Uterus (tissue), 2 donors: ENCODE data around the gene KMT2A.

Experiments used
- POLR2A ChIP-seq, 2 donors: fragments of 450-650 bp; IDR thresholded peaks; one replicate each; pipeline ENCODE4 v1.6.1; 2016; ENCODE audit warnings: antibody characterized with exemption in 2 of 2, mild to moderate bottlenecking in 1 of 2, moderate library complexity in 1 of 2
- TF ChIP-seq, protein P1 (sequence below), 4 experiments: fragments of 200-600 bp in 2 of 4; fragments of 450-650 bp in 2 of 4; sonication (generic) in 2 of 4; IDR thresholded peaks; one replicate each; pipeline ENCODE4 v1.5.1; 2016 to 2019; ENCODE audit warnings: antibody characterized with exemption in 4 of 4, mild to moderate bottlenecking in 2 of 4, moderate library complexity in 1 of 4

DNA sequence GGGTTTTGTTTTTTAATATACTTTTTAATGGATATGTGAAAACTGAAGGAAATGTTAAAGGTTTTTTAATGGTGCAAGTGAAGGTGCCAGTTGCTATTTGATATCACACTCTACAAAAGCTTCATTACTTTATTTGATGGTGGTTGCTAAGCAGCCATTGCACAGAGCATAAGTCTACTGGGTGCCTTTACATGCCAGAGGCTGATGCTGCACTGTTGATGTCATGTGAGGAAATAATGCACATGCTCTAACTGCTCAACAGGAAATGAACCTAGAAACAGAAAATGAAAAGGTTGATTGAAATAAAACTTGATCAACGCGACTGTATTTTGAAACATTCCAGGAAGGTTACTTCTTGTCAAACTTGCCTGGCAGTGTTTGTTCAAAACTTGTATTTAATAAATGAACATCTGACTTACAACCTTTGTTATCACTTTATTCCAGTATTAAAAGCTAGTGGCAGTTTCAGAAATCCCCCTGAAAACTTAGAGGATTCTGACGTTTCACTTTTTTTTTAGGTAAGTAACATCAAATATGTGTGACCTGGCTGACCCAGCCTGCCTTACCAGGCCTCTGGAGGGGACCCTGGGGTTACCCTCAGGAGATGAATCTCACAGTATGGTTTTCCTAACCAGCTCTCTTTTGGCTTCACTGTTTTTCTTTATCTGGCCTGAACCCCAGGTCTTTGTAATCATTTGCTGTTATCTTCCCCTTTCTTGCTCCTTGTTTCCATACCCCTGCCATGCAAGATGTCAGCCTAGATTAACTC lies 37.3 kb upstream of the KMT2A start:
- TF ChIP-seq POLR2A (IDR thresholded peaks at IDR 0.05) = no peak
- TF ChIP-seq, protein P1, sequence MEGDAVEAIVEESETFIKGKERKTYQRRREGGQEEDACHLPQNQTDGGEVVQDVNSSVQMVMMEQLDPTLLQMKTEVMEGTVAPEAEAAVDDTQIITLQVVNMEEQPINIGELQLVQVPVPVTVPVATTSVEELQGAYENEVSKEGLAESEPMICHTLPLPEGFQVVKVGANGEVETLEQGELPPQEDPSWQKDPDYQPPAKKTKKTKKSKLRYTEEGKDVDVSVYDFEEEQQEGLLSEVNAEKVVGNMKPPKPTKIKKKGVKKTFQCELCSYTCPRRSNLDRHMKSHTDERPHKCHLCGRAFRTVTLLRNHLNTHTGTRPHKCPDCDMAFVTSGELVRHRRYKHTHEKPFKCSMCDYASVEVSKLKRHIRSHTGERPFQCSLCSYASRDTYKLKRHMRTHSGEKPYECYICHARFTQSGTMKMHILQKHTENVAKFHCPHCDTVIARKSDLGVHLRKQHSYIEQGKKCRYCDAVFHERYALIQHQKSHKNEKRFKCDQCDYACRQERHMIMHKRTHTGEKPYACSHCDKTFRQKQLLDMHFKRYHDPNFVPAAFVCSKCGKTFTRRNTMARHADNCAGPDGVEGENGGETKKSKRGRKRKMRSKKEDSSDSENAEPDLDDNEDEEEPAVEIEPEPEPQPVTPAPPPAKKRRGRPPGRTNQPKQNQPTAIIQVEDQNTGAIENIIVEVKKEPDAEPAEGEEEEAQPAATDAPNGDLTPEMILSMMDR (IDR thresholded peaks at IDR 0.05) = no peak
